ENCODE data around the gene CCDC85C. TPM values are rescaled to one million over a fixed set of nuclear protein-coding genes. Genes with fewer than 3 reads are reported as not detected.

CCDC85C gene
- polyA plus RNA-seq, 1 experiment = 11.8 TPM

- ChIA-PET POLR2A (interaction anchor here (0.6 kb wide), 1 partner anchor 21 kb away, joined by 3 read pairs; no protein-coding TSS in a partner anchor), CTCF (interaction anchor here (1.6 kb wide), 1 partner anchor 20 kb away, joined by 4 read pairs; no protein-coding TSS in a partner anchor)
- Histone ChIP-seq H3K36me3 (ENCODE audit: control insufficient read depth, insufficient read depth, low read length) (no peaks in the 10 kb centered on the region), H3K27me3 (ENCODE audit: control insufficient read depth, insufficient read depth, low read length) (no peaks in the 10 kb centered on the region), H3K4me3 (ENCODE audit: low read depth, low read length) (peak overlapping the region; percentile 39)
- TF ChIP-seq CTCF (IDR thresholded peaks at IDR 0.05; ENCODE audit: insufficient read depth, low read depth, low read length) = no peak
- no peak for DNase-seq (ENCODE audit: low read depth)
Observed at GRCh38 chr14:99602054-99602787, 1.8 kb downstream of the CCDC85C start.

- H3K36me3 ChIP-seq (ENCODE audit: control insufficient read depth, insufficient read depth, low read length) = no peaks in the 10 kb centered on the region
- H3K27me3 ChIP-seq (ENCODE audit: control insufficient read depth, insufficient read depth, low read length) = no peaks in the 10 kb centered on the region
- peak overlapping the region; percentile 39; the same call in 1 of the 2 replicates for H3K4me3 ChIP-seq (ENCODE audit: low read depth, low read length)
- POLR2A ChIA-PET = no interaction called here
- no peak for DNase-seq (ENCODE audit: low read depth)
- TF ChIP-seq CTCF (IDR thresholded peaks at IDR 0.05; ENCODE audit: insufficient read depth, low read depth, low read length) = no peak
- CTCF ChIA-PET = interaction anchor here (0.5 to 1.6 kb wide), 3 partner anchors 10 to 310 kb away, joined by 3 to 4 read pairs (median 4); no protein-coding TSS in a partner anchor
Observed at GRCh38 chr14:99601361-99601831, 2.6 kb downstream of the CCDC85C start.

GRCh38 chr14:99600232-99600888 lies 3.6 kb downstream of the CCDC85C start:
- CTCF ChIA-PET = interaction anchor here (0.9 to 1.6 kb wide), 4 partner anchors 9 to 76 kb away, joined by 3 to 5 read pairs (median 4); no protein-coding TSS in a partner anchor
- POLR2A ChIA-PET = no interaction called here
- H3K27me3 ChIP-seq (ENCODE audit: control insufficient read depth, insufficient read depth, low read length) = no peaks in the 10 kb centered on the region
- H3K4me3 ChIP-seq (ENCODE audit: low read depth, low read length) = no peak overlapping the region
- no peak for TF ChIP-seq CTCF (IDR thresholded peaks at IDR 0.05; ENCODE audit: insufficient read depth, low read depth, low read length)
- H3K36me3 ChIP-seq (ENCODE audit: control insufficient read depth, insufficient read depth, low read length) = no peaks in the 10 kb centered on the region
- DNase-seq (ENCODE audit: low read depth) = no peak

- Histone ChIP-seq H3K4me3 (ENCODE audit: low read depth, low read length) (no peak overlapping the region), H3K36me3 (ENCODE audit: control insufficient read depth, insufficient read depth, low read length) (no peaks in the 10 kb centered on the region), H3K27me3 (ENCODE audit: control insufficient read depth, insufficient read depth, low read length) (no peaks in the 10 kb centered on the region)
- ChIA-PET POLR2A (no interaction called here), CTCF (interaction anchor here (0.9 to 1.5 kb wide), 2 partner anchors 9 to 75 kb away, joined by 3 to 5 read pairs; no protein-coding TSS in a partner anchor)
- DNase-seq (ENCODE audit: low read depth) = no peak
- TF ChIP-seq CTCF (IDR thresholded peaks at IDR 0.05; ENCODE audit: insufficient read depth, low read depth, low read length) = no peak
Observed at GRCh38 chr14:99599393-99599792, 4.6 kb downstream of the CCDC85C start.

- TF ChIP-seq CTCF (IDR thresholded peaks at IDR 0.05; ENCODE audit: insufficient read depth, low read depth, low read length) = no peak
- H3K36me3 ChIP-seq (ENCODE audit: control insufficient read depth, insufficient read depth, low read length) = no peaks in the 10 kb centered on the region
- ChIA-PET CTCF (interaction anchor here (0.9 to 1.0 kb wide), 2 partner anchors 9 to 24 kb away, joined by 3 read pairs; no protein-coding TSS in a partner anchor), POLR2A (no interaction called here)
- no peak for DNase-seq (ENCODE audit: low read depth)
- no peaks in the 10 kb centered on the region for H3K27me3 ChIP-seq (ENCODE audit: control insufficient read depth, insufficient read depth, low read length)
- H3K4me3 ChIP-seq (ENCODE audit: low read depth, low read length) = no peak overlapping the region
Observed at GRCh38 chr14:99598774-99599173, 5.2 kb downstream of the CCDC85C start.

Data from BJ (cell line).